Measurements from ENCODE around the gene TIGAR.

TIGAR gene

GRCh38 chr12:4276524-4277204 is 44.3 kb upstream of the TIGAR start:
- H3K4me1 ChIP-seq (ENCODE audit: control insufficient read depth, insufficient read depth, low read length) = peaks cover 43% of the 10 kb centered on the region
- H3K4me3 ChIP-seq (ENCODE audit: low read depth, low read length) = peak overlapping the region; percentile 88
- H3K27ac ChIP-seq (ENCODE audit: low read depth, low read length) = no peak overlapping the region
- peaks cover 56% of the 10 kb centered on the region for H3K36me3 ChIP-seq (ENCODE audit: control insufficient read depth, insufficient read depth, low read length)
- H3K27me3 ChIP-seq (ENCODE audit: control insufficient read depth, insufficient read depth, low read length) = peaks cover 24% of the 10 kb centered on the region
- no peak overlapping the region for H3K9ac ChIP-seq (ENCODE audit: low read length)
- no peaks in the 10 kb centered on the region for H3K9me3 ChIP-seq (ENCODE audit: control insufficient read depth, insufficient read depth, low read depth, low read length)

- peaks cover 61% of the 10 kb centered on the region for H3K36me3 ChIP-seq (ENCODE audit: control insufficient read depth, insufficient read depth, low read length)
- H3K27me3 ChIP-seq (ENCODE audit: control insufficient read depth, insufficient read depth, low read length) = peaks cover 22% of the 10 kb centered on the region
- no peaks in the 10 kb centered on the region for H3K9me3 ChIP-seq (ENCODE audit: control insufficient read depth, insufficient read depth, low read depth, low read length)
- peaks cover 43% of the 10 kb centered on the region for H3K4me1 ChIP-seq (ENCODE audit: control insufficient read depth, insufficient read depth, low read length)
- H3K9ac ChIP-seq (ENCODE audit: low read length) = no peak overlapping the region
- no peak overlapping the region for H3K27ac ChIP-seq (ENCODE audit: low read depth, low read length)
- H3K4me3 ChIP-seq (ENCODE audit: low read depth, low read length) = no peak overlapping the region
These were observed 43.8 kb upstream of the TIGAR start for GRCh38 chr12:4277205-4277543.

GRCh38 chr12:4277857-4278256 is 43.2 kb upstream of the TIGAR start:
- Histone ChIP-seq H3K27me3 (ENCODE audit: control insufficient read depth, insufficient read depth, low read length) (peaks cover 15% of the 10 kb centered on the region), H3K9ac (ENCODE audit: low read length) (no peak overlapping the region), H3K4me1 (ENCODE audit: control insufficient read depth, insufficient read depth, low read length) (peaks cover 38% of the 10 kb centered on the region), H3K27ac (ENCODE audit: low read depth, low read length) (no peak overlapping the region), H3K9me3 (ENCODE audit: control insufficient read depth, insufficient read depth, low read depth, low read length) (no peaks in the 10 kb centered on the region), H3K4me3 (ENCODE audit: low read depth, low read length) (no peak overlapping the region), H3K36me3 (ENCODE audit: control insufficient read depth, insufficient read depth, low read length) (peaks cover 68% of the 10 kb centered on the region)

GRCh38 chr12:4278329-4279197 is 42.5 kb upstream of the TIGAR start:
- H3K4me3 ChIP-seq (ENCODE audit: low read depth, low read length) = no peak overlapping the region
- no peak overlapping the region for H3K27ac ChIP-seq (ENCODE audit: low read depth, low read length)
- peaks cover 33% of the 10 kb centered on the region for H3K4me1 ChIP-seq (ENCODE audit: control insufficient read depth, insufficient read depth, low read length)
- no peak overlapping the region for H3K9ac ChIP-seq (ENCODE audit: low read length)
- peaks cover 75% of the 10 kb centered on the region for H3K36me3 ChIP-seq (ENCODE audit: control insufficient read depth, insufficient read depth, low read length)
- H3K9me3 ChIP-seq (ENCODE audit: control insufficient read depth, insufficient read depth, low read depth, low read length) = no peaks in the 10 kb centered on the region
- peaks cover 10% of the 10 kb centered on the region; the same call in 1 of the 2 replicates for H3K27me3 ChIP-seq (ENCODE audit: control insufficient read depth, insufficient read depth, low read length)

GRCh38 chr12:4279198-4279690 is 41.8 kb upstream of the TIGAR start:
- Histone ChIP-seq H3K27ac (ENCODE audit: low read depth, low read length) (no peak overlapping the region), H3K9me3 (ENCODE audit: control insufficient read depth, insufficient read depth, low read depth, low read length) (no peaks in the 10 kb centered on the region), H3K27me3 (ENCODE audit: control insufficient read depth, insufficient read depth, low read length) (peaks cover 5% of the 10 kb centered on the region; the same call in 1 of the 2 replicates), H3K9ac (ENCODE audit: low read length) (no peak overlapping the region), H3K4me3 (ENCODE audit: low read depth, low read length) (no peak overlapping the region), H3K36me3 (ENCODE audit: control insufficient read depth, insufficient read depth, low read length) (peaks cover 81% of the 10 kb centered on the region), H3K4me1 (ENCODE audit: control insufficient read depth, insufficient read depth, low read length) (peaks cover 33% of the 10 kb centered on the region)

GRCh38 chr12:4280351-4281163 is 40.5 kb upstream of the TIGAR start:
- no peak overlapping the region for H3K4me3 ChIP-seq (ENCODE audit: low read depth, low read length)
- H3K36me3 ChIP-seq (ENCODE audit: control insufficient read depth, insufficient read depth, low read length) = peaks cover 94% of the 10 kb centered on the region
- peaks cover 5% of the 10 kb centered on the region; the same call in 1 of the 2 replicates for H3K27me3 ChIP-seq (ENCODE audit: control insufficient read depth, insufficient read depth, low read length)
- no peak overlapping the region for H3K27ac ChIP-seq (ENCODE audit: low read depth, low read length)
- no peaks in the 10 kb centered on the region for H3K9me3 ChIP-seq (ENCODE audit: control insufficient read depth, insufficient read depth, low read depth, low read length)
- peaks cover 33% of the 10 kb centered on the region for H3K4me1 ChIP-seq (ENCODE audit: control insufficient read depth, insufficient read depth, low read length)
- no peak overlapping the region for H3K9ac ChIP-seq (ENCODE audit: low read length)

GRCh38 chr12:4281173-4281654 is 39.8 kb upstream of the TIGAR start:
- Histone ChIP-seq H3K4me1 (ENCODE audit: control insufficient read depth, insufficient read depth, low read length) (peaks cover 29% of the 10 kb centered on the region), H3K27me3 (ENCODE audit: control insufficient read depth, insufficient read depth, low read length) (peaks cover under 1% of the 10 kb centered on the region; the same call in 1 of the 2 replicates), H3K36me3 (ENCODE audit: control insufficient read depth, insufficient read depth, low read length) (peaks cover 97% of the 10 kb centered on the region), H3K9me3 (ENCODE audit: control insufficient read depth, insufficient read depth, low read depth, low read length) (no peaks in the 10 kb centered on the region), H3K9ac (ENCODE audit: low read length) (no peak overlapping the region), H3K27ac (ENCODE audit: low read depth, low read length) (no peak overlapping the region), H3K4me3 (ENCODE audit: low read depth, low read length) (no peak overlapping the region)

GRCh38 chr12:4282103-4282891 is 38.7 kb upstream of the TIGAR start:
- H3K9me3 ChIP-seq (ENCODE audit: control insufficient read depth, insufficient read depth, low read depth, low read length) = no peaks in the 10 kb centered on the region
- H3K4me3 ChIP-seq (ENCODE audit: low read depth, low read length) = no peak overlapping the region
- no peak overlapping the region for H3K27ac ChIP-seq (ENCODE audit: low read depth, low read length)
- peaks cover 99% of the 10 kb centered on the region for H3K36me3 ChIP-seq (ENCODE audit: control insufficient read depth, insufficient read depth, low read length)
- H3K4me1 ChIP-seq (ENCODE audit: control insufficient read depth, insufficient read depth, low read length) = peaks cover 20% of the 10 kb centered on the region
- no peak overlapping the region for H3K9ac ChIP-seq (ENCODE audit: low read length)
- H3K27me3 ChIP-seq (ENCODE audit: control insufficient read depth, insufficient read depth, low read length) = no peaks in the 10 kb centered on the region

- Histone ChIP-seq H3K9me3 (ENCODE audit: control insufficient read depth, insufficient read depth, low read depth, low read length) (no peaks in the 10 kb centered on the region), H3K27me3 (ENCODE audit: control insufficient read depth, insufficient read depth, low read length) (no peaks in the 10 kb centered on the region), H3K4me3 (ENCODE audit: low read depth, low read length) (no peak overlapping the region), H3K36me3 (ENCODE audit: control insufficient read depth, insufficient read depth, low read length) (peaks cover 99% of the 10 kb centered on the region), H3K27ac (ENCODE audit: low read depth, low read length) (no peak overlapping the region), H3K9ac (ENCODE audit: low read length) (no peak overlapping the region), H3K4me1 (ENCODE audit: control insufficient read depth, insufficient read depth, low read length) (peaks cover 13% of the 10 kb centered on the region)
These were observed 38.0 kb upstream of the TIGAR start for GRCh38 chr12:4282892-4283511.

Data from HUES6 (cell line).